A172 (cell line): ENCODE results near the gene FOXP1. TPM values are rescaled to one million over a fixed set of nuclear protein-coding genes. Genes with fewer than 3 reads are reported as not detected.

Experiments used
- DNase-seq: peaks from one replicate; pipeline ENCODE4 v3.0.0-alpha.2; 2015; ENCODE audit warnings: low spot score
- total RNA-seq: library from RNA; depleted of rRNA; stranded (reverse); fragments of >200 nt; shearing (Covaris generic); gene quantifications from 2 replicates; pipeline ENCODE4 v1.2.3, GENCODE V29; 2014

FOXP1 gene
- total RNA-seq, 1 experiment from 2014 or later = 10.3 TPM

DNA sequence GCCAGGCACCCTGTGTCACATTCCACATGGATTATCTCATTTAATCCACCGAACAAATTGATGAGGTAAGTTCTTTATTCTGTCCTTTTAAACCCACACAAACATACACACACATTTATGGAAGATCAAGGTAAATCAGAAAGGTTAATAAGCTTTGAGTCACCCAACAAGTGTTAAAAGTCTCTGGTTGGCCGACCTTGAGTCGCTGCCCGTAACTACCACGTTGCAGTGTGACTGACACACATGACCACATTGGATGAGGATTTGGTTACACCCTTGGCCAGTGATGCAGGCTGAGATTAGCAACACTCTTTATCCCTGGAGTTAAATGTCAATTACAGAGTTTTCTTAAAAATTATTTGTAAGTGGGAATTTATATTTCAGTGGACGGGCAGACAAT lies 19.2 kb downstream of the FOXP1 start:
- DNase-seq = no peak

- no peak for DNase-seq
Measured at GRCh38 chr3:71563827-71564226, 19.7 kb downstream of the FOXP1 start.

DNA sequence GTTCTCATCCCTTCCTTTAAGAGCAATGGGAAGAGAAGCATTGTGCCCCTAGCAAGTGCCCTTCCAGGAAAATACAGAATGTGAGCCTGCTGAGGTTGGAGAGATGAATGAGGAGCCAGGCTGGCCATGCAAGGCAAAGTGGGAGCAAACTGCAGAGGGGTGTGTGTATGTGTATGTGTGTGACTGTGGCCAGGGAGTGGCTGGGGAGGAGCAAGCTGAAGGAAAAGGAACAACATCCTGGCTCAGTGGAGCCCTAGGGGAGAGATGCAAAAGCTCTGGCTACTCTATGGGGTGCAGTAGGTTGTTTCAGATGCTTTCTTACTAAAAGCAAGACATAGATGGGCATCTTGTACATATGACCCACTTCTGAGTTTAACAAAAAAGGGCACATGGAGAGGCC lies 20.6 kb downstream of the FOXP1 start:
- no peak for DNase-seq

- DNase-seq = no peak
Measured at GRCh38 chr3:71560665-71561064, 22.9 kb downstream of the FOXP1 start.

GRCh38 chr3:71559578-71560162 lies 23.9 kb downstream of the FOXP1 start:
- DNase-seq = no peak

GRCh38 chr3:71559021-71559420 lies 24.5 kb downstream of the FOXP1 start:
- DNase-seq = no peak

DNA sequence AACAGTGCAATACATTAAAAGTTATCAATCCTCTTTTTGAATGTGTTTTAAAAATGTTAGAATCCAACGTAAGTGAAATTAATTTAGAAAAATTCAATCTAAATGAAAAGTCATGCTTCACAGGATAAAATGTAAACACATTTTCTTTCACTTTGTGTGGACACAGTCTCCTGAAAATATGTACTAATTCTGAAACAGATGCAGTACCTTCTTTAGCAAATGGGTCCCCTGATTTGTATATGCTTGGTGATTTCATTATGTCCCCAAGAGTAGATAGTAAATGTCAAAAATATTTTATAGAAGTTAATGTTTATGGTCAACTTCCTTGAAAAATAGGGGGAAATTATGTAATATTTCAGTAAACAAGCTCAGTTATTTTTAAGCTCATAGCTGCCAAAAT lies 28.9 kb downstream of the FOXP1 start:
- DNase-seq = no peak

DNA sequence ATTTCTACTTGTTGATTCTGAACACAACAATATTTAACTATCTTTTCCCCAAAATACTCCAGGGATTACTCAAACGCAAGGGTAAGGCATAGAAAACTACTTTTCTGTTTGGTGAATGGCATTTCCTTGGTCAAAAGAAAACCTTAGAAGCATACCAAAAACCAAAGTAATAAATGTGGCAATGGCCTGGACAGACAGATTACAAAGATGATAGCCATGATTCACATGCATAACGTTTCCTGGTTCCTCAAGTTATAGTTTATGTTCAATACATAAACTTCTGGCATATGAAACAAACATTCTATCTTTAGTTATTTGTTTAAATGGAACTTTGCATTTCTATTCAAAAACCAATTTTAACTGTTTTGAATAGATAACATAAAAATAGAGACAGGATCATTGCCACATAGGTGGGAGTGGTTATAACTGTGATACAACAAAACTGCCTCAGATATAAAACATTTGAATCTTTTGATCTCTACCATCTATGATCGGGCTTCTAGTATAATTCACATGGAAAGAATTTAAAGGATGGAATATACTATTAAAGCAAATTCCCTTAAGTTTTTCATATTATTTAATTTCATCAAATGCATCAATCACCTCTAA lies 32.1 kb downstream of the FOXP1 start:
- DNase-seq = no peak

- DNase-seq = no peak
Measured at GRCh38 chr3:71549951-71550350, 33.6 kb downstream of the FOXP1 start.

GRCh38 chr3:71548705-71549384 lies 34.7 kb downstream of the FOXP1 start:
- DNase-seq = no peak

DNA sequence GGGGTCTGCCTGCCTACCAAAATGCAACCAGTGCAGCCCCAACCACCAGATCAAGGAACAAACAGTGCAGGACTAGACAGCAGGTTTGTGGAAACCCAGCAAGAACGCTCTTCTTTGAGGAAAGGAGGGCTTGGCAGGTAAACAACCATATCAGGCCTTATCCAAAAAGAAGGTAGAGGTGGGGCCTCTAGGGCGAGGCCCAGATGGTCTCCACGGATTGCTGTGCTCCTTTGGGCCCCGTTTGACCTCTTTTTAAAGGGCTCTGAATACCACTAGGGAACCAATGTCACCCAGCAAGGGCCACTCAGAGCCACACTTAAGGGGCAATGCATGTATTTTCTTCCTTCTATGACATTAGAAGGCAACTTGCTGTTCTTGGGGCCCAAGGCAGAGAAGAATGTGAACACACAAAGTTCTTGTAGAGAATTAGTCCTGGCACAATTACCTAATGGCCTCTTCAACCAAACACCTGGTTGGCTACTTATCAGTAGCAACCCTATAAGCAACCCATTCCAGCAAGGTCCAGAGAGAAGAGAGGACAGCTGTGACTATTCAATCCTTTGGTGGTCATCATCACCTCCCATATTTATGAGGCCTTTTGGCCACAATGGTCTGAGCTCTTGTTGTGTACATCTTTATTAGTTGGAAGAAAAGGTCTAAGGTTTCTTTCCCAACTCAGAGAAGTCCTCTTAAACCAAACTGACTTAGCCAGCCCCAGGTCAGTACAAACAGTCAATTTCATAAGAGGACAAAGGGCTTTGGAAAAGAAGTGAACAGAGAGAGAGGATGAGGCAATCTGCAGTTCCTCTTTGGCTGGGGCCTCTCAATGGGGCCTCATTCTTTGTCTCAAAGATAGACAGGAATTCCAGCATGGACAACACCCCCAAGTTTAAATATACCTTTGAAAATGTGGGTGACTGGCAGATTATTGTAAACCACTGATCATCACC lies 36.0 kb downstream of the FOXP1 start:
- DNase-seq = no peak

DNA sequence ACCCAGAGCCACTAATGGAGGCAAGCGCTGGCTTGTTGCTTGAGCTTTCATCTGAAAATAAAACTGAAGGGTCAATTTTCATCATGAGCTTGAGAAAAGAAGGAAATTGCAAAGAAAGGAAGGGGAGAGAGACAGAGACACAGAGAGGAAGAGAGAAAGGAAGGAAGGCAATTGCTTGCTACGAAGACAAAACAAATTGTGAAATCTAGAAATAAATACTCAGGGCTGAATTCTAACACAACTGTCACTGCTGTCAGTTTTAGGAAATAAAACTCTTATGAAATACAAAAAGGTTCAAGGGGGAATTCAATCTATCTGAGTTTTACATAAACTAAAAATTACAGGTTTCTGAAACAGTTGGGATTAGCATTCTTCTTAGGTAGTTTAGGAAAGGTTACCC lies 36.7 kb downstream of the FOXP1 start:
- no peak for DNase-seq

DNA sequence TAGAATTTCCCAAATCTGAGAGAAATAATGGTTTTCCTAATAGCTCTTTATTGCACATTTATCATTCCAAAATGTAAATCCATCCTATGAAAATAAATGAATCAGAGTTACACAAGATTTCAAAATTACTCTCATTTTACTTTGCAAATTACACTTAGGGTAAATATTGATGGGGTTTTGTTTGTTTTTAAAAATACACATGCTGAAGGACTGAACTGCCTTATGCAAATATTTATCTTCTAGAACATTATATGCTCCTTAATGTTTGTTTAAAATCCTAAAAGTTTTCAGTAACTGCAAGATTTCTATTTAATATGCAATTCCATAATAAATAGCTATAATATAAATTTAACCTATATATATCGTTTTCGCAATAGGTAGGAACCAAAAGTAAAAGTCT lies 38.2 kb downstream of the FOXP1 start:
- no peak for DNase-seq

DNA sequence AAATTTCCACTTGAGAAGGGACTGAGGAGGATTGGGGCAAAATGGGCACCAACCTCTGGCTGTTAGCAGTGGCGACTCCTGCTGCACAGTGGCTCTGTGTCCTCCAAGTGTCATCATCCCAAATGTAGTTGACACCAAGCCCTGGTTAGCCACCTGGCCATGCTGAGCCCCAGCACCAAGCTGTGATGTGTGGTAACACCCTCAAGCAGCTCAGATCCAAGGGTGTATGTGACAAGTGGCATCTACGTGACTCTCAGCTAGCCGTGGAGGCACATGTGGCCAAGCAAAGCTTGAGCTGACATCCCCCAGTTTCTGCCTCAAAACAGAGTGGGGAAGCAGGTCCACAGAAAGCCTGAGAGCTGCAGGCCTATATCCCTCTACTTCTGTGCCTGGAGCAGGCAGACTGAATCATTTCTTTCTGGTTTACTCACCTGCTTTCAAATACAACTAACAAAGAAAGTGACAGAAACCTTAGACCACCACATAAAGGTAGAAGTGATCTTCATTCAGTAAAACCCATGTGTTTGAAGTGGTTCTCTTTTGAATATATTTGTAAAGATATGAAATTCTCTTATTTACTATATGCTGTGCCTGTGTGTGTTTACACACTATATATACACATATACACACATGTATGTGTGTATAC lies 40.0 kb downstream of the FOXP1 start:
- DNase-seq = no peak

DNA sequence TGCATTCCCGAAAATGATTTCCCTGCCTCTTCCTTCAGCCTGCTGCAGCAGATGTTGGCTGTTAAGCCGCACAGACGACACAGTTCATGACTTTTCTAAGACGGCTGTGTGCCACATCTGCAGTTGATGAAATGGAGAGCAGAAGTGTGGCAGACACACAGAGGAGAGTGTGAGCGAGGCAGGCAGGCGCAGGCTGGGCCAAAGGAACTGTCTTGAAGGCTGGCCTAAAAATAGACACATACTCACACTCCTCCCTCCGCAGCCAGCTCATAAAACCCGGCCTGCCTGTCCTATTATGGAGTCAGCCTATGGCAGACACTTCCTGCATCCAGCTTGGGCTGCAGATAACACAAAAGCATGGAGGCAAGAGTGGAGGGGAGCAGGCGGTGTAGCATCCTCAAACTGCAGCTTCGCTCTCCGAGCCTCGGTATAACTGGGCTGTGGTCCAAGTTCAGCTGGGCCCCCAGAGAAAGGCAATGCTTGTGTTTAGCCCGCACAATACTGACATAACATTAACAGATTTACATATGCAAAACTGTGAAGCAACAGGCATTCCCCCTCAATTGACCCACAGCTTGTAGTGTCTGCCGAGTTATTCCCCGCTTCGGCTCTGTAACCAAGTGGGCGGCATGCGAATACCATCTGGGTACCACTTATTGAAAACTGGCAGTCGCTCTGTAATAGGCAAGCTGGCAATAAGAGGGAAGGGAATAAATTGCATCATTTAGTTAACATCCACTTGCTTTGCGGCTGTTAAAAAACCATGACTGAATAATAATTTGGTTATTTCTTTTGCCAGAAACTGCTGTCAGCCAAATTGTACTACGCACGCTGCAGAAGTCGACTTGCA lies 40.8 kb downstream of the FOXP1 start:
- peak; percentile 84 for DNase-seq

DNA sequence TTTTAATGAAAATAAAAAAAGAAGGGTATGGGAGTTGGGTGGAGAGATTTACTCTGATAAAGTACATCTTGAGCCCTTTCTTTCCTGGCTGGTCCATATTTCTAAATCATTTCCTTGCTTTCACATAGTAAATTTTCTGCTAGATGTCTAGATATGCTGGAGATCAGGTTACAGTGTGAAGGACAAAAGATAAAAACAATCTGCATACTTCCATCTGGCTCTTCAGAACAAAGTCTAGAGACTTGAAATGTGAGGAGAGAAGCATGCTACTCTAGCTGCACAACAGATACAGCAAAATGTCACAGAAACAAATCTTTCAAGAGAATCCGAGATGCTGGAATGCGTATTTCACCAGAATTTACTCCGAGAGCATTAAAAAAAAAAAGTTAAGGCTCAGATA lies 42.2 kb downstream of the FOXP1 start:
- DNase-seq = no peak

DNA sequence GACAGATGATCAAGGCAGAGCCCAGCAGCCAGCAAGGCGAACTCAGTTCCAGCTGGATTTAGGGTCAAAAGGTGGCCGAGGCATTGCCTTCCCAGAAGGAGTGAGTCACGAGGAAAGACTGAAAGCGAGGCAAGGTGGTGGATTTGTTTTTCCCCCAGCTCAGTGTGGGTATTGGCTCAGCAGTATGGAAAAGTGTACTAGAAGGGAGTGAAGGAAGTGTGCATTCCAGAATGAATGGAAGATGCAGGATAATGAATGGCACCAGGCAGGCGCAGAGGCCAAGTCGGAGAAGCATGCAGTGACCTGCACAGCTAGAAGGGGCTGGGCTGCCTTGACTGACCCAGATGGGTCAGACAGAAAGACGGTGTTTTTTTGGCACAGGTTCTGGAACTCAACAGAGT lies 46.3 kb downstream of the FOXP1 start:
- peak; percentile 95 for DNase-seq

DNA sequence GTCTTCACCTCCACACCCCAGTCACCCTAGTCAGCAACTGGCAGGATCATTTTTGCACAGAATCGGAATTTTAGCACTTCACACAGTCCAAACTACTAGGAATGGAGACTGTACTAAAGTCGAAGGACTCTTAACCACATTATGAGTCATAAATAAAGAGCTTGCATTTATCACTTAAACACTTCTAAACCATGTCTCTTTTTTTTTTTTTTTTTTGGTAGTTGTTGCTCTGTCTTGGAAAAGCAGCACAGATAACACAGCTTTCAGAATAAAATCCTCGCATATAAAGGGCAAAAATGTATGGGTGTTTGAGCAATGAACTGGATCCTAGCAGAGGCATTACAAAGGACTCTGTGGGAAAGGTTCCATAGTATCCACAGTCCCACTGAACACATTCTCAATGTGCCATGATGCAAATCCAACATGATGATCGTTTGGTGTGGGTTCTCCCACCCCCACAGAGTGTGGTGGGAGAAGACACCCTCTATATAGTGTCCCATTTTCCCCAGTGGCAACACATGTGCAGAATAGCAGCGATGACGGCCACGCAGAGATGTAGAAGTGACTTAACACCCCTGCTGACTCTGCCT lies 47.1 kb downstream of the FOXP1 start:
- peak; percentile 71 for DNase-seq

GRCh38 chr3:71533588-71533987 lies 49.9 kb downstream of the FOXP1 start:
- DNase-seq = no peak

GRCh38 chr3:71532639-71533395 lies 50.7 kb downstream of the FOXP1 start:
- DNase-seq = peak; percentile 31
